Gastroesophageal sphincter (tissue), 3 donors: Measurements from ENCODE around the gene TCHHL1.

Experiments used
- POLR2A ChIP-seq, 2 donors: fragments of 450-650 bp; IDR thresholded peaks; one replicate each; pipeline ENCODE4 v1.6.1; 2017; ENCODE audit warnings: antibody characterized with exemption in 2 of 2, mild to moderate bottlenecking in 2 of 2, moderate library complexity in 1 of 2
- POLR2AphosphoS5 ChIP-seq: sonication (generic); formaldehyde crosslinking; IDR thresholded peaks from one replicate; pipeline ENCODE4 v1.6.1; 2017; ENCODE audit warnings: antibody characterized with exemption
- TF ChIP-seq, protein P1 (sequence below), 4 experiments: fragments of 200-600 bp in 2 of 4; fragments of 450-650 bp in 2 of 4; sonication (generic) in 1 of 4; IDR thresholded peaks; one replicate each; pipeline ENCODE4 v1.5.1; 2017 to 2019; ENCODE audit warnings: antibody characterized with exemption in 4 of 4, mild to moderate bottlenecking in 2 of 4, moderate library complexity in 2 of 4

DNA sequence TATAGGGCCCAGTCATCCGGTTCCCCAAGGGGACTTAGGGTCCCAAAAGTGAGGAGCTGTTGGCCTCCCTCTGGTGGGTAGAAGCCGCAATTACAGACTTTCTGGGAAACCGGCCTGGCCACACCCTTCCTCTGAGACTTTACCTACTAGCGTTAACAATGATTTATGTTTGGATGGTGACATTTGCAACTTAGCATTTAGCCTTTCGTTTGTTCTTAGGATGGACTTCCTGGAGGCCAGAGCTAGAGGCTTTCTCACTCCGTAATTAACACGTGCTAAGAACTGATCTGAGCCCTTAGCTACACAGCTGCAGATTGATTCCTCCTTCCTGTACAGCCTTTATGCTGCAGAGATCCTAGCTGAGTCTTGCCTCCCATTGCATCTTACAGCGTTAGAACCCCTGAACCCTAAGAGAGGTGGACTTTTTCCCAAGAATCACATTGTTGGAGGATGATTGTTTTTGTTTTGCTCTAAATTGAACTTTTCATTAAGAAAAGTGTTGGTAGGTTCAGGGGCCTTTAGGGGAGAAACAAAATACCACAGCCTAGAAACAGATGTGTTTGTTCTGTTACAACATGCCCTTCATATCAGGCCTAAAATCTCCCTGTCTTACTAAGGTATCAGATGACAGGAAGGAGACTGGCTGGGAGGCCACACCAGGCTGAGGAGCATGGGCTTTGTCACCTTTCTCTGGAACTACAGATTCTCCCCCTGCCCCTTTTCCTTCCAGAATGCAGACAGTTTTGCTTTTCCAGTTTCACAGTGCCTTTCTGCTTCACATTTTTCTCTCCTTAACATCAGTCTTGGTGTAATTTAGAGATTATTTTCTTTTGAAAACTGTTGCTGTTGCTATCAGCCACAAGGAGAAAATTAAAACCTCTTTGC, 54.0 kb downstream of the TCHHL1 start:
- TF ChIP-seq POLR2A (IDR thresholded peaks at IDR 0.05), result no peak
- TF ChIP-seq, protein P1, sequence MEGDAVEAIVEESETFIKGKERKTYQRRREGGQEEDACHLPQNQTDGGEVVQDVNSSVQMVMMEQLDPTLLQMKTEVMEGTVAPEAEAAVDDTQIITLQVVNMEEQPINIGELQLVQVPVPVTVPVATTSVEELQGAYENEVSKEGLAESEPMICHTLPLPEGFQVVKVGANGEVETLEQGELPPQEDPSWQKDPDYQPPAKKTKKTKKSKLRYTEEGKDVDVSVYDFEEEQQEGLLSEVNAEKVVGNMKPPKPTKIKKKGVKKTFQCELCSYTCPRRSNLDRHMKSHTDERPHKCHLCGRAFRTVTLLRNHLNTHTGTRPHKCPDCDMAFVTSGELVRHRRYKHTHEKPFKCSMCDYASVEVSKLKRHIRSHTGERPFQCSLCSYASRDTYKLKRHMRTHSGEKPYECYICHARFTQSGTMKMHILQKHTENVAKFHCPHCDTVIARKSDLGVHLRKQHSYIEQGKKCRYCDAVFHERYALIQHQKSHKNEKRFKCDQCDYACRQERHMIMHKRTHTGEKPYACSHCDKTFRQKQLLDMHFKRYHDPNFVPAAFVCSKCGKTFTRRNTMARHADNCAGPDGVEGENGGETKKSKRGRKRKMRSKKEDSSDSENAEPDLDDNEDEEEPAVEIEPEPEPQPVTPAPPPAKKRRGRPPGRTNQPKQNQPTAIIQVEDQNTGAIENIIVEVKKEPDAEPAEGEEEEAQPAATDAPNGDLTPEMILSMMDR (IDR thresholded peaks at IDR 0.05), result peak; percentile 17 to 61 (median 44)
- TF ChIP-seq POLR2AphosphoS5, result peak; percentile 14
